BLaER1 (cell line): ENCODE results near the gene PGAP1.

ENCODE experiments used
- H3K27ac ChIP-seq: shearing (Covaris generic); formaldehyde crosslinking; 2 replicates; pipeline ENCODE4 v1.8.1; 2022
- H3K27me3 ChIP-seq: shearing (Covaris generic); formaldehyde crosslinking; 2 replicates; pipeline ENCODE4 v1.8.1; 2022
- H3K36me3 ChIP-seq: shearing (Covaris generic); formaldehyde crosslinking; 2 replicates; pipeline ENCODE4 v1.8.1; 2022
- H3K4me1 ChIP-seq: shearing (Covaris generic); formaldehyde crosslinking; 2 replicates; pipeline ENCODE4 v1.8.1; 2022
- H3K4me2 ChIP-seq: shearing (Covaris generic); formaldehyde crosslinking; 2 replicates; pipeline ENCODE4 v1.8.1; 2022
- H3K4me3 ChIP-seq: shearing (Covaris generic); formaldehyde crosslinking; 2 replicates; pipeline ENCODE4 v1.8.1; 2022
- H3K9ac ChIP-seq: shearing (Covaris generic); formaldehyde crosslinking; 2 replicates; pipeline ENCODE4 v1.8.1; 2022
- H3K9me3 ChIP-seq: shearing (Covaris generic); formaldehyde crosslinking; 2 replicates; pipeline ENCODE4 v1.8.1; 2022
- H4K20me1 ChIP-seq: shearing (Covaris generic); formaldehyde crosslinking; 2 replicates; pipeline ENCODE4 v1.8.1; 2022
- Cebpa-rat ChIP-seq: shearing (Covaris generic); IDR thresholded peaks from 2 replicates; pipeline ENCODE4 v1.8.1; 2022

PGAP1 gene

GRCh38 chr2:196823750-196824522 lies 102.6 kb downstream of the PGAP1 start:
- Histone ChIP-seq H4K20me1 (no peaks in the 10 kb centered on the region), H3K9me3 (no peaks in the 10 kb centered on the region), H3K27me3 (no peaks in the 10 kb centered on the region), H3K4me1 (no peaks in the 10 kb centered on the region), H3K9ac (no peak overlapping the region), H3K36me3 (no peaks in the 10 kb centered on the region), H3K4me2 (no peak overlapping the region), H3K4me3 (no peak overlapping the region), H3K27ac (no peak overlapping the region)
- no peak for TF ChIP-seq Cebpa-rat

DNA sequence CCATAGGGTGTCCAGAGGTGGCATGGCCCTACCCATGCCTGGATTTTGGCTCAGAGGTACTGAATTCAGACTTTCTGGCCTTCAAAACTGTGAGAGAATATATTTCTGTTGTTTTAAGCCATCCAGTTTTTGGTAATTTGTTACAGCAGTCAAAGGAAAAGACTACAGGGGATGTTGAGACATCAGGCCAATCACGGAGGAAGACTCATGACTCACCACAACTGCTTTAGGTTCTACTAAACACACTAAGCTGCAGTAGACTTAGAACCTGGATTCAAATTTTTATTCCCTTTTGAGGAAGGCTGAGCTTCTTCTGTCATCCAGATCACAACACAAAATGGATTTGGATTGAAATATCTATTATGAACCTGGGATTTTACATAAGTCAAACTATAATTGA lies 105.3 kb downstream of the PGAP1 start:
- Histone ChIP-seq H3K27ac (no peak overlapping the region), H3K4me1 (no peaks in the 10 kb centered on the region), H3K9ac (no peak overlapping the region), H4K20me1 (no peaks in the 10 kb centered on the region), H3K27me3 (no peaks in the 10 kb centered on the region), H3K4me2 (no peak overlapping the region), H3K4me3 (no peak overlapping the region), H3K9me3 (peaks cover 27% of the 10 kb centered on the region), H3K36me3 (no peaks in the 10 kb centered on the region)
- TF ChIP-seq Cebpa-rat: no peak

DNA sequence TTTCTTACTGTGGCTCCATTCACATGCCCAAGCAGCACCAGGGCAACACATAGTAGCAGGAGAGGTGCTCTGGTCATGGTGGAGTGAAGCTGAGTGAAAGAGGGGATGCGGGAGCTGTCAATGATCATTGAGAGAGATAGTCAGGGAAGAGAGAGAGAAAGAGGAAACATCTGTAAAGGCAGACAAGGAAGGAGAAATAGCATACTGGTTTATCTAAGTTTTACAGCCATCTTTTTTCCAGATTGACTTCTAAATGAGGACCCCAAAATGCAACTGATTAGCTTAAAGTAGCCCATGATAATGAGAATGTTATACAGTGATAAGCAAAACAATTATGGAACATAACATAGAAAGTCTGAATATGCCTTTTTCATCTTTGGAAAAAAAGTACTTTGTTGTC lies 117.2 kb downstream of the PGAP1 start, which contains the start of gene C2orf66:
Gene C2orf66, minus strand, starts transcription at position 96 of the 400 bp plus-strand sequence. Its CDS starts 19 bp downstream, at position 77.
- no peak for TF ChIP-seq Cebpa-rat
- no peak within 1 kb of the TSS for H3K4me2 ChIP-seq
- no peak within 1 kb of the TSS for H3K9ac ChIP-seq
- no peaks in the 10 kb centered on the region for H4K20me1 ChIP-seq
- no peak within 1 kb of the TSS for H3K27ac ChIP-seq
- no peaks in the 10 kb centered on the region for H3K9me3 ChIP-seq
- H3K36me3 ChIP-seq: no peaks in the 10 kb centered on the region
- H3K4me3 ChIP-seq: no peak within 1 kb of the TSS
- no peaks in the 10 kb centered on the region for H3K27me3 ChIP-seq
- H3K4me1 ChIP-seq: no peaks in the 10 kb centered on the region

GRCh38 chr2:196808083-196808665 lies 118.3 kb downstream of the PGAP1 start:
- H3K9ac ChIP-seq: no peak overlapping the region
- no peaks in the 10 kb centered on the region for H3K27me3 ChIP-seq
- H3K9me3 ChIP-seq: no peaks in the 10 kb centered on the region
- no peaks in the 10 kb centered on the region for H4K20me1 ChIP-seq
- TF ChIP-seq Cebpa-rat: no peak
- no peaks in the 10 kb centered on the region for H3K36me3 ChIP-seq
- no peak overlapping the region for H3K4me3 ChIP-seq
- no peaks in the 10 kb centered on the region for H3K4me1 ChIP-seq
- no peak overlapping the region for H3K4me2 ChIP-seq
- H3K27ac ChIP-seq: no peak overlapping the region

- Histone ChIP-seq H3K9ac (no peak overlapping the region), H3K36me3 (no peaks in the 10 kb centered on the region), H3K27me3 (no peaks in the 10 kb centered on the region), H4K20me1 (no peaks in the 10 kb centered on the region), H3K27ac (no peak overlapping the region), H3K4me1 (no peaks in the 10 kb centered on the region), H3K9me3 (no peaks in the 10 kb centered on the region), H3K4me2 (no peak overlapping the region), H3K4me3 (no peak overlapping the region)
- no peak for TF ChIP-seq Cebpa-rat
Measured at GRCh38 chr2:196804381-196804780, 122.1 kb downstream of the PGAP1 start.

DNA sequence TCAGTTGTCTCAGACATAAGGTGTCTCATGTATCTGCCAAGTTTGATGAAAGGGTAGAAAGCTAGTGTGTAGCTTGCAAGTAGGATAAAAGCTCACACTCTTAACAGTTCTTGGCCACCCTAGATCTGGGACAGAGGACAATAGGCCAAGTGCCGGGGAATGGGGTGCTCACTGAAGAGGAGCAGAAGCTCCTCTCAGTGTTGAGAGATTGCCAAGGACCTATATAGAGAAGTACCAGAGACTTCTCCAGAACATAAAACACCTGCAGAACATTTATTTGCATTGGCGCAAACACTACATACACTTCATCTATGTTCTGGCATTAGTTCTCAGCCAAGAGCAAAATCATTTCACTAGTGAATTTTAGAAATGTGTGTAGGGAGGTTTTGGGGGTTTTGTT lies 124.1 kb downstream of the PGAP1 start:
- H3K9me3 ChIP-seq: no peaks in the 10 kb centered on the region
- H3K4me1 ChIP-seq: no peaks in the 10 kb centered on the region
- no peak overlapping the region for H3K4me3 ChIP-seq
- no peak overlapping the region for H3K4me2 ChIP-seq
- no peak overlapping the region for H3K9ac ChIP-seq
- H3K27me3 ChIP-seq: no peaks in the 10 kb centered on the region
- H3K36me3 ChIP-seq: no peaks in the 10 kb centered on the region
- no peak for TF ChIP-seq Cebpa-rat
- no peak overlapping the region for H3K27ac ChIP-seq
- no peaks in the 10 kb centered on the region for H4K20me1 ChIP-seq

GRCh38 chr2:196801674-196802261 lies 124.7 kb downstream of the PGAP1 start:
- no peak overlapping the region for H3K27ac ChIP-seq
- H3K36me3 ChIP-seq: no peaks in the 10 kb centered on the region
- no peaks in the 10 kb centered on the region for H3K9me3 ChIP-seq
- H3K9ac ChIP-seq: no peak overlapping the region
- H3K4me3 ChIP-seq: no peak overlapping the region
- no peaks in the 10 kb centered on the region for H3K27me3 ChIP-seq
- no peaks in the 10 kb centered on the region for H4K20me1 ChIP-seq
- no peak overlapping the region for H3K4me2 ChIP-seq
- no peak for TF ChIP-seq Cebpa-rat
- H3K4me1 ChIP-seq: no peaks in the 10 kb centered on the region

- peak overlapping the region; percentile 55 for H3K27ac ChIP-seq
- H3K4me1 ChIP-seq: no peaks in the 10 kb centered on the region
- no peaks in the 10 kb centered on the region for H3K27me3 ChIP-seq
- peak overlapping the region; percentile 63 for H3K4me2 ChIP-seq
- no peak for TF ChIP-seq Cebpa-rat
- H3K9me3 ChIP-seq: no peaks in the 10 kb centered on the region
- H3K36me3 ChIP-seq: 0 out of 2 replicates have a peak, but pooled peaks cover 5% of the 10 kb centered on the region
- peak overlapping the region; percentile 66 for H3K4me3 ChIP-seq
- no peaks in the 10 kb centered on the region for H4K20me1 ChIP-seq
- H3K9ac ChIP-seq: peak overlapping the region; percentile 72
Measured at GRCh38 chr2:196798980-196799379, 127.5 kb downstream of the PGAP1 start.

DNA sequence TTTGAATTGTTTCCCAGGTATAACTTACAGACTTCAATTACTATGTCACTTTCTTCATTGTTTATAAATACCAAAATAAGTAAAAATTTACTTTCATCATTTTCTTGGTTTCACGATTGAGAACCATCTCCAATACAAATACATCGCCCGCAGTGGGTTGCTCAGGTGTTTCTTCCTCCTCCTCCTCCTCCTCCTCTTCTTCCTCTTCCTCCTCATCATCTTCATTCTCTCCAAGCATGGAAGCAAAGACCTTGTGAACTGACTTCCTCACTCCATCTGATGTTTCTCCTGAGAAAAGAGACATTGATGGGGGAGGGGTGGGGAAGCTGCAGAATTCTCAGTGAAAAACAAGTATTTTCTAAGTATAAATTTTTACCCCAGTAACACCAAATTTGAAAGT lies 133.6 kb downstream of the PGAP1 start:
- Histone ChIP-seq H3K4me2 (no peak overlapping the region), H3K27me3 (no peaks in the 10 kb centered on the region), H3K36me3 (peaks cover 23% of the 10 kb centered on the region), H3K9ac (no peak overlapping the region), H4K20me1 (no peaks in the 10 kb centered on the region), H3K27ac (no peak overlapping the region), H3K9me3 (no peaks in the 10 kb centered on the region), H3K4me1 (no peaks in the 10 kb centered on the region), H3K4me3 (no peak overlapping the region)
- TF ChIP-seq Cebpa-rat: no peak

DNA sequence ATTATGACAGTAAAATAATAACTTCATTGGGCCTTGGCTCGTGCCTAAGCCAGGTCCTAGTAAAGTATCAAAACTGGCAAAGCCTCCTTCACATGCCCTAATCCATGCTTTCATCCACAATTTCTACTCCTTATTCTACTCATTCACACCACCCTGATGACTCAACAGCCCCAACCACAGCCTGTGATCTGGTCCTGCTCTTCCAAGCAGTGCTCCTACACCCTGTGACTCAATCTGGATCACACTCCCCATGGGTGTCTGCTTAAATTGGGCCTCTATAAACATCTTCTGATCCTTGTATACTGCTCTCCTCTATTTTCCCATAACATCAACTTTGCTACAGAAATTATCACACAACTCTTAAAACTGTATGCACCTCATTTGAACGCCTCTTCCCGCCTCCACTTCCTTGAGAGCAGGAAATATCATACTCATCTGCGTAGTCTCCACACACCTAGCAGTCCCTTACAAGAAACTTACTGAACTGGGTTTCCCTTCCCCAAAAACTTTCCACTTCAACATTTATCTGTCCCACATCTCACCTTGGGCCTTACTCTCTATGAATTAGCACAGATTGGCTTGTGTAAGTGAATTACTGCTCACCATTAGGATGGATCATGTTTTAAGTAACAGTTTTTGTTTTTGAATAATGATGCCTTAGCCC lies 142.9 kb downstream of the PGAP1 start:
- TF ChIP-seq Cebpa-rat: no peak

More for the DNA sequence above, 142.9 kb downstream of the PGAP1 start:
- H3K27ac ChIP-seq: no peak overlapping the region
- no peak overlapping the region for H3K4me3 ChIP-seq
- no peaks in the 10 kb centered on the region for H3K27me3 ChIP-seq
- no peaks in the 10 kb centered on the region for H4K20me1 ChIP-seq
- no peak overlapping the region for H3K4me2 ChIP-seq
- H3K9me3 ChIP-seq: no peaks in the 10 kb centered on the region
- H3K4me1 ChIP-seq: no peaks in the 10 kb centered on the region
- H3K9ac ChIP-seq: no peak overlapping the region
- H3K36me3 ChIP-seq: peaks cover 45% of the 10 kb centered on the region
